HEK293 (cell line): ENCODE data around the gene IL17F.

ENCODE experiments used
- CTCF ChIP-seq: fragments of 450-650 bp; formaldehyde crosslinking; IDR thresholded peaks from 2 replicates; pipeline ENCODE4 v1.5.1; 2016; ENCODE audit warnings: missing biosample characterization, missing genetic modification characterization
- SP2 ChIP-seq: fragments of 450-650 bp; formaldehyde crosslinking; IDR thresholded peaks from 2 replicates; pipeline ENCODE4 v1.5.1; 2016; ENCODE audit warnings: missing biosample characterization, missing genetic modification characterization
- ZBTB17 ChIP-seq: fragments of 450-650 bp; formaldehyde crosslinking; IDR thresholded peaks from 2 replicates; pipeline ENCODE4 v1.5.1; 2016; ENCODE audit warnings: missing biosample characterization, missing genetic modification characterization
- ZBTB26 ChIP-seq: fragments of 450-650 bp; formaldehyde crosslinking; optimal IDR thresholded peaks from 2 replicates; pipeline ENCODE3; 2016; ENCODE audit warnings: missing biosample characterization, mild to moderate bottlenecking, missing genetic modification characterization
- ZBTB8A ChIP-seq: fragments of 450-650 bp; formaldehyde crosslinking; IDR thresholded peaks from 2 replicates; pipeline ENCODE4 v1.5.1; 2016; ENCODE audit warnings: missing biosample characterization, missing genetic modification characterization
- ZNF501 ChIP-seq: fragments of 450-650 bp; formaldehyde crosslinking; IDR thresholded peaks from 2 replicates; pipeline ENCODE4 v1.5.1; 2016; ENCODE audit warnings: missing biosample characterization, missing genetic modification characterization

GRCh38 chr6:52286798-52287432, 42.6 kb upstream of the IL17F start:
- TF ChIP-seq ZNF501 (tag by site-specific recombination) (no peak), SP2 (tag by site-specific recombination) (no peak), ZBTB17 (tag by site-specific recombination) (peak; percentile 73; the same call in 1 of the 2 replicates), ZBTB8A (no peak), CTCF (tag by site-specific recombination) (peak; percentile 66), ZBTB26 (tag by site-specific recombination) (no peak)
